T-helper 17 cell (primary cell): ENCODE data around the gene METTL27. TPM values are rescaled to one million over a fixed set of nuclear protein-coding genes. Genes with fewer than 3 reads are reported as not detected.
"Not testable (repeated sequence)": the region's sequence is repeated elsewhere in the genome, so short reads cannot be mapped to it uniquely, and the experiment has no call there.

ENCODE experiments used
- ATAC-seq: fragments of 150-1000 bp; cut with Tn5 transposase; 2 replicates; pipeline ENCODE4 v1.10.0; 2021; ENCODE audit warnings: mild to moderate bottlenecking, moderate library complexity
- DNase-seq, 3 donors: peaks; one replicate each; pipeline versions ENCODE4 v3.0.0 to v3.0.0-alpha.2; 2020 to 2021
- H3K9me3 ChIP-seq: one replicate; pipeline ENCODE4 v1.7.0; 2013; ENCODE audit warnings: low read length, mild to moderate bottlenecking; ENCODE audit not compliant: control insufficient read depth, poor library complexity, severe bottlenecking
- H3K27ac Mint-ChIP-seq: one replicate; pipeline ENCODE4 v1.8.0; 2022; ENCODE audit warnings: mild to moderate bottlenecking, moderate library complexity, mixed read lengths
- H3K27me3 Mint-ChIP-seq: one replicate; pipeline ENCODE4 v1.8.0; 2022; ENCODE audit warnings: mixed read lengths
- H3K36me3 Mint-ChIP-seq: one replicate; pipeline ENCODE4 v1.8.0; 2022; ENCODE audit warnings: low read depth, mixed read lengths
- H3K4me1 Mint-ChIP-seq: one replicate; pipeline ENCODE4 v1.8.0; 2022; ENCODE audit warnings: mild to moderate bottlenecking, mixed read lengths
- H3K4me3 Mint-ChIP-seq: one replicate; pipeline ENCODE4 v1.8.0; 2022; ENCODE audit warnings: mild to moderate bottlenecking, moderate library complexity, mixed read lengths
- total RNA-seq, 4 donors: library from RNA in 2 of 4; stranded (reverse) in 2 of 4; gene quantifications; one replicate each; pipeline ENCODE4 v1.2.3 and lab custom pipeline; 2022 to 2026

The METTL27 gene
- total RNA-seq, 2 donors from 2014 or later: 0.73 to 0.85 TPM

- Mint-ChIP-seq H3K27me3 (peaks cover 7% of the 10 kb centered on the region), H3K36me3 (no peaks in the 10 kb centered on the region), H3K4me3 (no peak overlapping the region), H3K27ac (no peak overlapping the region), H3K4me1 (peaks cover 10% of the 10 kb centered on the region)
- H3K9me3 ChIP-seq: no peaks in the 10 kb centered on the region
- no peak for ATAC-seq
- DNase-seq: no peak
These were observed 2.3 kb downstream of the METTL27 start for GRCh38 chr7:73839743-73840714.

GRCh38 chr7:73839290-73839689 is 3.0 kb downstream of the METTL27 start:
- ATAC-seq (no peak), DNase-seq (no peak)
- Mint-ChIP-seq H3K27me3 (peaks cover 7% of the 10 kb centered on the region), H3K36me3 (no peaks in the 10 kb centered on the region), H3K4me3 (no peak overlapping the region), H3K27ac (peak overlapping the region; percentile 45), H3K4me1 (peaks cover 10% of the 10 kb centered on the region)
- no peaks in the 10 kb centered on the region for H3K9me3 ChIP-seq

- Mint-ChIP-seq H3K4me1 (peaks cover 10% of the 10 kb centered on the region), H3K4me3 (no peak overlapping the region), H3K27me3 (peaks cover 7% of the 10 kb centered on the region), H3K36me3 (no peaks in the 10 kb centered on the region), H3K27ac (peak overlapping the region; percentile 45)
- DNase-seq (no peak), ATAC-seq (no peak)
- H3K9me3 ChIP-seq: no peaks in the 10 kb centered on the region
These were observed 3.7 kb downstream of the METTL27 start for GRCh38 chr7:73838642-73839041.

GRCh38 chr7:73837167-73837566 is 5.1 kb downstream of the METTL27 start:
- peak overlapping the region; percentile 49 for H3K27ac Mint-ChIP-seq
- not testable (repeated sequence) for ATAC-seq, H3K4me1 Mint-ChIP-seq, H3K4me3 Mint-ChIP-seq, H3K9me3 ChIP-seq, DNase-seq, H3K27me3 Mint-ChIP-seq, H3K36me3 Mint-ChIP-seq

GRCh38 chr7:73834626-73835191 is 7.6 kb downstream of the METTL27 start:
- H3K4me3 Mint-ChIP-seq: no peak overlapping the region
- ATAC-seq: no peak
- peaks cover 7% of the 10 kb centered on the region for H3K27me3 Mint-ChIP-seq

GRCh38 chr7:73833251-73833919 is 8.9 kb downstream of the METTL27 start:
- DNase-seq (no peak), ATAC-seq (no peak)
- H3K4me3 Mint-ChIP-seq: no peak overlapping the region
- H3K27me3 Mint-ChIP-seq: peaks cover 4% of the 10 kb centered on the region
- no peaks in the 10 kb centered on the region for H3K9me3 ChIP-seq
- no peak overlapping the region for H3K27ac Mint-ChIP-seq
- H3K4me1 Mint-ChIP-seq: peaks cover 14% of the 10 kb centered on the region
- H3K36me3 Mint-ChIP-seq: no peaks in the 10 kb centered on the region

More at GRCh38 chr7:73834626-73835191, 7.6 kb downstream of the METTL27 start:
- no peak overlapping the region for H3K27ac Mint-ChIP-seq
- H3K9me3 ChIP-seq: no peaks in the 10 kb centered on the region
- DNase-seq: no peak
- H3K36me3 Mint-ChIP-seq: no peaks in the 10 kb centered on the region
- H3K4me1 Mint-ChIP-seq: peaks cover 8% of the 10 kb centered on the region

- Mint-ChIP-seq H3K36me3 (no peaks in the 10 kb centered on the region), H3K4me3 (no peak overlapping the region), H3K27ac (no peak overlapping the region), H3K27me3 (no peaks in the 10 kb centered on the region), H3K4me1 (peaks cover 16% of the 10 kb centered on the region)
- H3K9me3 ChIP-seq: no peaks in the 10 kb centered on the region
- ATAC-seq (no peak), DNase-seq (no peak)
These were observed 9.5 kb downstream of the METTL27 start for GRCh38 chr7:73832806-73833205.

- H3K9me3 ChIP-seq: no peaks in the 10 kb centered on the region
- Mint-ChIP-seq H3K4me3 (no peak overlapping the region), H3K27ac (no peak overlapping the region), H3K36me3 (no peaks in the 10 kb centered on the region), H3K4me1 (peaks cover 24% of the 10 kb centered on the region), H3K27me3 (no peaks in the 10 kb centered on the region)
- no peak for ATAC-seq
- no peak for DNase-seq
These were observed 10.3 kb downstream of the METTL27 start for GRCh38 chr7:73831834-73832651.

GRCh38 chr7:73831584-73831833 is 10.8 kb downstream of the METTL27 start:
- H3K9me3 ChIP-seq: no peaks in the 10 kb centered on the region
- H3K4me3 Mint-ChIP-seq: no peak overlapping the region
- DNase-seq (no peak), ATAC-seq (no peak)
- no peak overlapping the region for H3K27ac Mint-ChIP-seq
- peaks cover 29% of the 10 kb centered on the region for H3K4me1 Mint-ChIP-seq
- no peaks in the 10 kb centered on the region for H3K27me3 Mint-ChIP-seq
- H3K36me3 Mint-ChIP-seq: no peaks in the 10 kb centered on the region

- no peak within 1 kb of the TSS for H3K4me3 Mint-ChIP-seq
- peaks cover 30% of the 10 kb centered on the region for H3K4me1 Mint-ChIP-seq
- no peaks in the 10 kb centered on the region for H3K36me3 Mint-ChIP-seq
- peak within 1 kb of the TSS; percentile 41 for H3K27ac Mint-ChIP-seq
- no peak for DNase-seq
- ATAC-seq: no peak
- H3K27me3 Mint-ChIP-seq: no peaks in the 10 kb centered on the region
- H3K9me3 ChIP-seq: no peaks in the 10 kb centered on the region
These were observed 11.4 kb downstream of the METTL27 start, which contains the start of gene CLDN4 for GRCh38 chr7:73830681-73831583. Gene CLDN4 (plus strand): TSS chr7:73830996. CDS start chr7:73831202, 206 bp downstream.

GRCh38 chr7:73829921-73830680 is 12.2 kb downstream of the METTL27 start:
- Mint-ChIP-seq H3K36me3 (no peaks in the 10 kb centered on the region), H3K4me1 (peaks cover 30% of the 10 kb centered on the region), H3K27me3 (no peaks in the 10 kb centered on the region), H3K27ac (peak overlapping the region; percentile 41), H3K4me3 (no peak overlapping the region)
- ATAC-seq (no peak), DNase-seq (no peak)
- H3K9me3 ChIP-seq: no peaks in the 10 kb centered on the region
